ENCODE measurements around the gene ETV6.

DNA sequence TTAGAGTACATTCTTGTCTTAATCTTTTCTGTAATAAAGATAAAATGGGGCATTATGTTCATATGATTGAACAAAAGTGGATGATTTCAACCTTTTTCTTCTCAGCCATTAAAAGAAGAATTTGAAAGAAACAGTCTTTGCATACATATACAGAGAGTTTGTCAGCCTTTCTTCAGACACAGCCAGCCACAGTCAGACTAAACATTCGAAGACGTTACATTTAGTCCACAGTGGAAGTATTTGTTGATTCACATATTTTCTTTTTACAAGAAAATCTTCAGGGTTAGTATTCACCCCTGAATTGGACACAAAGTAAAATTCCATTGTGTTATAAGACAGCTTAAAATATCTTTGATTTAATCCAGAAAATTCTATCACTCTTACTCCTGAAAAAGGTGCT, 36.2 kb downstream of the ETV6 start:
- TF ChIP-seq, protein P1, sequence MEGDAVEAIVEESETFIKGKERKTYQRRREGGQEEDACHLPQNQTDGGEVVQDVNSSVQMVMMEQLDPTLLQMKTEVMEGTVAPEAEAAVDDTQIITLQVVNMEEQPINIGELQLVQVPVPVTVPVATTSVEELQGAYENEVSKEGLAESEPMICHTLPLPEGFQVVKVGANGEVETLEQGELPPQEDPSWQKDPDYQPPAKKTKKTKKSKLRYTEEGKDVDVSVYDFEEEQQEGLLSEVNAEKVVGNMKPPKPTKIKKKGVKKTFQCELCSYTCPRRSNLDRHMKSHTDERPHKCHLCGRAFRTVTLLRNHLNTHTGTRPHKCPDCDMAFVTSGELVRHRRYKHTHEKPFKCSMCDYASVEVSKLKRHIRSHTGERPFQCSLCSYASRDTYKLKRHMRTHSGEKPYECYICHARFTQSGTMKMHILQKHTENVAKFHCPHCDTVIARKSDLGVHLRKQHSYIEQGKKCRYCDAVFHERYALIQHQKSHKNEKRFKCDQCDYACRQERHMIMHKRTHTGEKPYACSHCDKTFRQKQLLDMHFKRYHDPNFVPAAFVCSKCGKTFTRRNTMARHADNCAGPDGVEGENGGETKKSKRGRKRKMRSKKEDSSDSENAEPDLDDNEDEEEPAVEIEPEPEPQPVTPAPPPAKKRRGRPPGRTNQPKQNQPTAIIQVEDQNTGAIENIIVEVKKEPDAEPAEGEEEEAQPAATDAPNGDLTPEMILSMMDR (IDR thresholded peaks at IDR 0.05) = no peak
- TF ChIP-seq, protein P2, sequence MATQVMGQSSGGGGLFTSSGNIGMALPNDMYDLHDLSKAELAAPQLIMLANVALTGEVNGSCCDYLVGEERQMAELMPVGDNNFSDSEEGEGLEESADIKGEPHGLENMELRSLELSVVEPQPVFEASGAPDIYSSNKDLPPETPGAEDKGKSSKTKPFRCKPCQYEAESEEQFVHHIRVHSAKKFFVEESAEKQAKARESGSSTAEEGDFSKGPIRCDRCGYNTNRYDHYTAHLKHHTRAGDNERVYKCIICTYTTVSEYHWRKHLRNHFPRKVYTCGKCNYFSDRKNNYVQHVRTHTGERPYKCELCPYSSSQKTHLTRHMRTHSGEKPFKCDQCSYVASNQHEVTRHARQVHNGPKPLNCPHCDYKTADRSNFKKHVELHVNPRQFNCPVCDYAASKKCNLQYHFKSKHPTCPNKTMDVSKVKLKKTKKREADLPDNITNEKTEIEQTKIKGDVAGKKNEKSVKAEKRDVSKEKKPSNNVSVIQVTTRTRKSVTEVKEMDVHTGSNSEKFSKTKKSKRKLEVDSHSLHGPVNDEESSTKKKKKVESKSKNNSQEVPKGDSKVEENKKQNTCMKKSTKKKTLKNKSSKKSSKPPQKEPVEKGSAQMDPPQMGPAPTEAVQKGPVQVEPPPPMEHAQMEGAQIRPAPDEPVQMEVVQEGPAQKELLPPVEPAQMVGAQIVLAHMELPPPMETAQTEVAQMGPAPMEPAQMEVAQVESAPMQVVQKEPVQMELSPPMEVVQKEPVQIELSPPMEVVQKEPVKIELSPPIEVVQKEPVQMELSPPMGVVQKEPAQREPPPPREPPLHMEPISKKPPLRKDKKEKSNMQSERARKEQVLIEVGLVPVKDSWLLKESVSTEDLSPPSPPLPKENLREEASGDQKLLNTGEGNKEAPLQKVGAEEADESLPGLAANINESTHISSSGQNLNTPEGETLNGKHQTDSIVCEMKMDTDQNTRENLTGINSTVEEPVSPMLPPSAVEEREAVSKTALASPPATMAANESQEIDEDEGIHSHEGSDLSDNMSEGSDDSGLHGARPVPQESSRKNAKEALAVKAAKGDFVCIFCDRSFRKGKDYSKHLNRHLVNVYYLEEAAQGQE (IDR thresholded peaks at IDR 0.05; ENCODE audit: insufficient read depth in 1 of 2, low read depth in 2 of 2, low read length in 1 of 2) = no peak
- TF ChIP-seq POLR2AphosphoS5 (IDR thresholded peaks at IDR 0.05; ENCODE audit: low read depth, low read length) (no peak), TCF7L2 (IDR thresholded peaks at IDR 0.05; ENCODE audit: low read depth, low read length) (no peak), SIN3A (IDR thresholded peaks at IDR 0.05; ENCODE audit: borderline replicate concordance, insufficient read depth, low read depth, low read length) (no peak)

All from Panc1 (cell line).